ENCODE data around the gene SLITRK3.
"Not testable (repeated sequence)": the region's sequence is repeated elsewhere in the genome, so short reads cannot be mapped to it uniquely, and the experiment has no call there.

The SLITRK3 gene

DNA sequence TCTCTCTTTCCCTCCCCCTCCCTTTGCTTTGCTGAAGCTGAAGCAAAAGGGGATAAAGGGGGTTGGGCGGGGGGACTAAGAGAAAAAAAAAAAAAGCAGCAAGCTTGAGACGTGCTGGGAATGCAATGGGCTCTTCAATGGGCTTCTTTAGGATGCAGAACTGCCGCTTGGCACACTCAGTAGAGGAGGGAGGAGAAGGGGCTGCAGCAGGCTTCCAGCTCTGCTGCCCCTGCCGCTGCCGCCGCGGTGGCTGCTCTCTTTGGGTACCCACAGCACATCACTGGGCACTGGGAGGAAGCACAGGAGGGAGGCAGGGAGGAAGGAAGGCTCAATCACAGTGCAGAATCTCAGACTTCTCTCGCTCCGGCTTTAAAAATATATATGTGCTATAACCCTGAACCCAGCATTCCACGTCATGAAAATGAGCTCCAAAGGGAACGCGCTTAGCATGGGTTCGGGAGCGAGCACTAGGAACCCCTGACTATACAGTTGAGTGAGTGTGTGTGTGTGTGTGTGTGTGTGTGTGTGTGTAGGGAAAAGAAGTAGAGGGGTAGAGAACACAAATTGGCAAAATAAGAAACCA lies 3.5 kb downstream of the SLITRK3 start:
- no peak for DNase-seq

DNA sequence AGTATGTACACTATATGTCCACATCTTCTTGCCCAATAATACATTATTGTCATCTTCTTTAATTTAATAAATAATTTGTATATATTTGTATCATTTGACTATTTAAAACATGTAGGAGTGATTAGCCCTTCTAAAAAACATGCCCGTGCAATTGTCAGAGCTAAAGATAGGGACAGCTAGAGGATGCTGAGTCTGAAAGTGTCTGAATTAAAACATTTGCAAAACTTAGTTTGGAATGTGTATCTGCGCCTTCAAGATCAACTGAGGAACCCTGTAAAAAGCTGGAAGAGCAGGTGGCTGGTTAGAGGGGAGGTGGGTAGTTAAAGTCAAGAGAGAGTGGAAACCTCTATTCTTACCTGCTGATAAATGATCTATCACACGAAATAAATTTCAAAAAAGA lies 4.7 kb downstream of the SLITRK3 start:
- DNase-seq, result no peak

DNA sequence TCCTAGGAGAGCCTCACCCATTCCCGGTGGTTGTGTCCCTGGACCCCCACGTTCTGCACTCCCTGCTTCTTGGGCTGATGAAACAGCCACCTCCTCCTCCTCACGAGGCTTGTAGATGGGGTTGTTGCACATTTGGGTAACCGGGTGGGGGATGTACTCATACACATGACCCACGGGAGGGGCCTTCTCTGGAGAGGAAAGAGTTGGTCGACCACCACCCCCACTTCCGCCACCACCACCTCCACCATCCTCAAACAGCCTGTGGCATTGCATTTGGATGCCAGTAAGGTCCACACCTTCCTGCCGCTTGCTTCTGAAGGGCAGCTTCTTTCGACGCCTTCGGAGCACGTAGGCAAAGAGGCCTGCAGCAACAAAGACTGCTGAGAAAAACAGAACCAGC lies 7.7 kb downstream of the SLITRK3 start:
- no peak for DNase-seq

DNA sequence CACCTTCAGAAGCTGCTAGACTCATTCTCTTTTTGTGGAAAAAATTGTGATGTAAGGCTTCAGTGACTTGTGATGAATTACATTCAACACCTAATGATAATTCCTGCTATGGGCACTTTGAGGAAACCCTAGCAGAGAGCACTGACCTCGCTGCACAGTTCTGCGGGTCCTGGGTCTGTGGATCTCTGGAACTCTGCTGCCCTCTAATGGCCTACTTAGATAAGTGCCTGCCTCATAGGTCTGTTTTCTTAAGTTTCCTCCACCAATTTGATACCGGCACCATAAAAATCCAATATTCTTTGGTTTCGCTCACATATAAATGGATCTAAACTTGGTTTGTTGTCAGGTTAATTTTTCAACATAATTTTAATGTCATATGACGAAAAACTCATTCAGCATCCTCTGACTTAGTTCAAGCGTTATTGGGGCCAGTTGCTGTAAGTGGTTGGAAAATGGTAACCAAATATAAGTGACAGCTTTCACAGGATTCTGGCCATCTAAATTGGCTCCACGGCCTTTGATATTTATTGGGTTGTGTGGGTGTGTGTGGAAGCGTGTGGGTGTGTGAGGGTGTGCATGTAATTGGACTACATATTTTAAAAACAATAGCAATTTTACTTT lies 10.4 kb downstream of the SLITRK3 start:
- DNase-seq, result peak; percentile 64

DNA sequence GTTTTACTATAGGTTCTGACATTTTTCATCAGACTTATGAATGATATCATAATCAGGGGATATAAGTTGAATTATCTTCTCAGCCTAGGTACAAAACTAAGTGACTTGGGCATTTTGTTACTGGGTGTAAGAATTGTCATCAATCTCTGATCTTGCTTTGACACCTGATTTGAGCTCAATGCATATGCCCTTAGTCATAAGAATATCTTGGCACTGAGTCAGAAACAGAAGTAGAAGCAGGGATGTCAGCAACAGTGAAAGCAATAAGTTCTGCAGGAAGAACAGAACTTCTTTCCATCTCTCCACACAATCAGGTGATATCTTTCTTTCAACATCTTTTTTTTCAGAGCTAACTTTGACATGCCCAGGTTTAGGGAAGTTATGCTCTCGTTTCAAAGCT lies 14.6 kb downstream of the SLITRK3 start:
- DNase-seq, result no peak

DNA sequence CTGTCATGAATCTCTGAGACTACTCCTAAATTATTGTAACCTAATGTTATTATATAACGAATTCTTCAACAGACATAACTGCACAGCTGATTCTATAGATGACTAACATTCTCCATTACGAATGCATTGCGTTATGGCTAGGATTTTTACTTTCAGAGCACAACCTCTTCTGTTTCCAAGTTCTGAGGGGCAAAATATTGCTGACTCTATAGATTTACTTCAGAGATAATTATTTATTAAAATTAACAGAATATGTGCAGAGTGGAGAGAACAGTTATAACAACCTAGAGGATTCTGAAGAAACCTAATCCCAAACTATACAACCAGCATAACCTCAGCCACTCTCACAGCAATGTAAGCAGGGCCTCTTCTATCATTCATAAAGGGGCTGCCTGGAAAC lies 25.9 kb downstream of the SLITRK3 start:
- DNase-seq, result no peak

DNA sequence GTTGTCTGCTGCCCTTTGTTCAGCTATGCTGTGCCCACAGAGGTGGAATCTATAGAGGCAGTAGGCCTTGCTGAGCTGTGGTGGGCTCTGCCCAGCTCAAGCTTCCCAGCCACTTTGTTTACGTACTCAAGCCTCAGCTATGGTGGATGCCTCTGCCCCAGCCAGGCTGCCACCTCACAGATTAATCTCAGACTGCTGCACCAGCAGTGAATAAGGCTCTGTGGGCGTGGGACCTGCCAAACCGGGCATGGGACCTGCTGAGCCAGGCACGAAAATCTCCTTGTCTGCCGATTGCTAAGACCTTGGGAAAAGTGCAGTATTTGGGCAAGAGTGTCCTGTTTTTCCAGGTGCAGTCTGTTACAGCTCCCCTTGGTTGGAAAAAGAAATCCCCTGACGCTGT lies 26.8 kb downstream of the SLITRK3 start:
- no peak for DNase-seq

DNA sequence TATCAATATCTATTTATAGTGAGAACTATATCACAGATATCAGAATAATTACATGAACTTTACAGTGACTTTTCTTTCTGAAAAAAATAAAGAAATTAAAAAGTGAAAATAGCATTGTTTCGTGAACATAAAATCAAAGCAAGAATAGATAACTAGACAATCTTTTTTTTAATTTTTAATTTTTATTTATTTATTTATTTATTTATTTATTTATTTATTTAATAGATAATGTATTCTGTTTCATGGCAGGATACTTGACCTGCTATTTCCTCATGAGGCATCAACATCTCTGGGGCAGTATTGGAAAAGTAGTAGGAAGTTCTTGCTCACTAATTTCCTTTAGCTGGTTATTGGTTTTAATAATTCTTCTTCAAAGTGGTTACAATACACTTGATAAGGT lies 33.3 kb downstream of the SLITRK3 start:
- no peak for DNase-seq

DNA sequence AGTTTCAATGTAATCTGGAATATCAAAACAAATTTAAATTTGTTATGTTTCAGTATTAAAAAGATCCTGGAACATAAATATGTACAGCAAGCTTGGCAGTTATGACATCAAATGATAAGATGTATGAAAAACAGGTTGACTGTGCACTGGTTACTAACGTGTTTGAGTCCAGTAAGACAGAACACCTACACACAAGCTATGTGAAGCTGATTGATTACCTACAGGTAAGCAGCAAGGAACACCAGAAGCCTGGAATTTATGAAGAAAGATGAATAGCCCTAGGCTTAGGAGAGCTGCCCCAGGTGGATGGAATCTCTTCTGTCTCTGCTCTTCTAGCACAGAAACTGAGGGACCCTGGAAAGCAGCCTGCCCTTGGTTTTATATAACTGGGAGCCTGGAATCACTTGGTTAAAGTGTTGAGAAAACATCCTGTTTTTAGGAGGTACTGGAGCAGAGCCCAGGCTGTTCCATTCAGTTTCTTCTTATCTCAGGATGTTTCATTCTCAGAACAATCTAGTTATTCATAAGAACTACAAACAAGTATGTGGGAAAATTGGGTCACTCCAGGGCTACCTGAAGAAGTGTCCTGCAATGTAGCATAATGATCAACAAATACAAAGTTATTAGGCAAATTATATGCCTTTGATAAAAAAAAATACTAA lies 36.3 kb downstream of the SLITRK3 start:
- DNase-seq, result no peak

DNA sequence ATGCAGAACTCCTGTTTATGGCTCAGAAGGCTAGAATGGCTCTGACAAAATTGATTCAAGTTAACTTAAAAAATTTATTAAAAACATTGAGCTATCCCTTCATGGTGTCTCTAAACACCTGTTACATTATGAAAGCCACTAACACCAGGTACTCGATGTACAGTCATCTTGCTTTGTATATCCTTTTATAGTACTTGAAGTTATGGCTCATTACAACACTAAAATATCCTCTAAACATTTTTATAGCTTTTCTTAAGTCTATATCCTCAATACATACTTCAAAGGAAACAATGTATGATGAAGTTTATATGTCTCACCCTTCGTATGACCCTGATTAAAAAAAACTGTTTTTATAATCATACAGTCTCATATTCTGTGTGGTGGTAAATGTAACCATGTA lies 38.2 kb downstream of the SLITRK3 start:
- peak; percentile 21 for DNase-seq

DNA sequence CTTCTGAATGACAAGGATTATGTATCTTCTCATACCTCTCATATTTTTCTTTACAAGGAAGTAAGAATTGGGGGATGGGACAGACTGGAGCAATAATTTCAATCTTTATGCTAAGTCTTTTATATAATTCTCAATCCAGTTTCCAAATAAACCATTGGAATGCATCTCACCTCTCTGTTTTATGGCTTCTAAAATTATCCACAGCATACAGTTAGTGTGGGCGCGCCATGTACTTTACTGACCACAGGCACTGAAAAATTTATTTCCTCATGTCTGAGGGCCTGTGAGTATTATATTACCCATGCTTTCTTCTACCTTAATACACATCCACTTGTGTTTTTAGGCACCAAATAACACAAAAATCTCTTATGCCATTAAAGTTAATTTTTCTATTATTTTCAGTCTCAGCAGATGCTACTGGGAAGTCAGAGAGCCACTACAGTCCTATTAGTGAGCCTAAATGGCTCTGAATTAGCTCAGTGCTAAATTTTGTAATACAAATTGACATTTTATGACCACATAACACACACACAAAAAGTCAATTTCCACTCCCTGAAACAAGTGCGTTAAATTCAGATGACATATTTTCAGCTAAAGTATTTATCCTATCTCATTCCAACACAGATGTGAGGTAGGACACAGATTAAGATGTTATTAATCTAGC lies 39.3 kb downstream of the SLITRK3 start:
- no peak for DNase-seq

DNA sequence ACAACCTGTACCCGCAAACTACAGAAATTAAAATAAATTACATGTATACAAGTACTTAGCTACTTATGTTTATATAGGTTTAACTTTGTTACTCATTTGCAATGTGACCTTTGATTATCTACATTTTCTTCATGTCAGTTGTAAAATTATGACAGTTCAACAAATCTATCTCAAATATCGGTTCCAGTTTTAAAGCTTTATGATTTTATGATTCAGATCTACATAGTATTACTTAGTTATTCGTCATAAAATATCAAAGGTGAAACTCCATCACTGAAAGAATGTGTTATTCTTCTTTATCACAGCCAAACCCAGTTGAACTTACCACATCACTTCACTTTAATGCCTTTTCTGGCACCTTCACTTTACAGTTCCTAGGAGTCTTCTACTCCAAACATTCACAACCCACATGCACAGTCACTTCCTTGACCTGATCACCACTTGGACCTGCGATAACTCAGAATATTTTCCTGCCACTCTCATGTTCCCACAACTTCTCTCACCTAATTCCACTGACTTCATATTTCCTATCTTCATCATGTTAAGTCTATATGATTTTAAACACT lies 47.2 kb downstream of the SLITRK3 start:
- DNase-seq, result no peak

DNA sequence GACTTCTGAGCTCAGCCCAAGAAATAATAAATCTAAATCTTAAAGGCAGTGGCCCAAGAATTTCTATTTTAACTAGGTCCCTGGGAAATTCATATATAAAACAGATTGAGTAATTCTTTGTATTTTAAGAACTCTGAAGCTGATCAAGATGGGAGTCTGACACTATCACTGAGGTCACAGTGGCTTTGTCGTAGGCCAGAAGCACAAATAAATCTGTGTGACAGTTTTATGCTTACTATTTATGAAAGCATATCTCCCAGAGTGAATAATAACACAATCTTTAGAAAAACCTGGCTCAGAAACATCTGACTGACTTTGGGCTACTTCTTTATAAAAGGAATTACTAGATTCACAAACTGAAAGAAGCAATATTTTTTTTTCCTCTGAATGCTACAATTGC lies 51.9 kb downstream of the SLITRK3 start:
- DNase-seq, result no peak

DNA sequence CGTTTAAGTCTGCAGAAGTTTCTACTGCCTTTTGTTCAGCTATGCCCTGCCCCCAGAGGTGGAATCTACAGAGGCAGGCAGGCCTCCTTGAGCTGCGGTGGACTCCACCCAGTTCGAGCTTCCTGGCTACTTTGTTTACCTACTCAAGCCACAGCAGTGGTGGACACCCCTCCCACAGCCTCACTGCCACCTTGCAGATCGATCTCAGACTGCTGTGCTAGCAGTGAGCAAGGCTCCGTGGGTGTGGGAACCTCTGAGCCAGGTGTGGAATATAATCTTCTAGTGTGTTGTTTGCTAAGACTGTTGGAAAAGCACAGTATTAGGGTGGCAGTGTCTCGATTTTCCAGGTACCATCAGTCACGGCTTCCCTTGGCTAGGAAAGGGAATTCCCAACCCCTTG lies 56.3 kb downstream of the SLITRK3 start:
- DNase-seq, result not testable (repeated sequence)

Measured in NCI-H187 treated with DMSO at 0.1 percent for 48 hours (cell line).